Neuronal stem cell (in vitro differentiated cells): ENCODE data around the gene PAN2.
"Not testable (repeated sequence)": the region's sequence is repeated elsewhere in the genome, so short reads cannot be mapped to it uniquely, and the experiment has no call there.

Source experiments
- DNase-seq: peaks from one replicate; pipeline ENCODE4 v3.0.0-alpha.2; 2013; ENCODE audit warnings: low spot score
- H2AFZ ChIP-seq: one replicate; pipeline ENCODE4 v1.6.1; 2013; ENCODE audit warnings: mild to moderate bottlenecking, low read length, inconsistent platforms
- H2AK5ac ChIP-seq: 2 replicates; pipeline ENCODE4 v1.6.1; 2013; ENCODE audit warnings: low read depth, mild to moderate bottlenecking, inconsistent platforms, low read length, moderate library complexity, mixed read lengths
- H2BK120ac ChIP-seq: 2 replicates; pipeline ENCODE4 v1.6.1; 2013; ENCODE audit warnings: low read depth, mild to moderate bottlenecking, inconsistent platforms, low read length, moderate library complexity, mixed read lengths
- H2BK12ac ChIP-seq: one replicate; pipeline ENCODE4 v1.6.1; 2013; ENCODE audit warnings: low read length, inconsistent platforms
- H2BK15ac ChIP-seq: 2 replicates; pipeline ENCODE4 v1.6.1; 2013; ENCODE audit warnings: mild to moderate bottlenecking, low read length, inconsistent platforms, mixed read lengths
- H2BK5ac ChIP-seq: one replicate; pipeline ENCODE4 v1.6.1; 2013; ENCODE audit warnings: inconsistent platforms, mild to moderate bottlenecking, low read length, moderate library complexity
- H3K14ac ChIP-seq: one replicate; pipeline ENCODE4 v1.6.1; 2013; ENCODE audit warnings: low read length, inconsistent platforms
- H3K18ac ChIP-seq: 2 replicates; pipeline ENCODE4 v1.6.1; 2013; ENCODE audit warnings: low read length, inconsistent platforms
- H3K23ac ChIP-seq: 2 replicates; pipeline ENCODE4 v1.6.1; 2013; ENCODE audit warnings: low read depth, mild to moderate bottlenecking, mixed read lengths, low read length, inconsistent platforms; ENCODE audit not compliant: poor library complexity
- H3K27ac ChIP-seq: replicated peaks from 3 replicates; pipeline ENCODE4 v1.5.1; 2013; ENCODE audit warnings: low read length, inconsistent platforms
- H3K27me3 ChIP-seq, 3 experiments: 2 replicates each; pipeline ENCODE4 v1.6.1; 2013; ENCODE audit warnings: low read length in 3 of 3, mild to moderate bottlenecking in 2 of 3, inconsistent platforms in 1 of 3, low read depth in 1 of 3, mixed read lengths in 1 of 3, moderate library complexity in 1 of 3; ENCODE audit not compliant: control insufficient read depth in 3 of 3, insufficient read depth in 3 of 3
- H3K36me3 ChIP-seq, 2 donors: replicated peaks in 1 of 2; 2 replicates each; pipeline ENCODE4 v1.6.1; 2013; ENCODE audit warnings: low read length in 2 of 2; ENCODE audit not compliant: control insufficient read depth in 2 of 2, insufficient read depth in 2 of 2
- H3K4ac ChIP-seq: 2 replicates; pipeline ENCODE4 v1.6.1; 2013; ENCODE audit warnings: inconsistent platforms, mild to moderate bottlenecking, low read length, moderate library complexity
- H3K4me1 ChIP-seq, 2 donors: 1 replicate in 1 of 2; 2 replicates in 1 of 2; pipeline ENCODE4 v1.6.1; 2013; ENCODE audit warnings: low read length in 2 of 2, low read depth in 1 of 2; ENCODE audit not compliant: control insufficient read depth in 2 of 2, insufficient read depth in 1 of 2
- H3K4me2 ChIP-seq: one replicate; pipeline ENCODE4 v1.6.1; 2013; ENCODE audit warnings: mild to moderate bottlenecking, low read length, inconsistent platforms; ENCODE audit not compliant: insufficient read depth, poor library complexity, severe bottlenecking
- H3K4me3 ChIP-seq, 2 donors: 2 replicates each; pipeline ENCODE4 v1.5.1; 2013; ENCODE audit warnings: low read length in 2 of 2, mild to moderate bottlenecking in 2 of 2, inconsistent platforms in 1 of 2, moderate library complexity in 1 of 2
- H3K79me1 ChIP-seq: one replicate; pipeline ENCODE4 v1.6.1; 2013; ENCODE audit warnings: low read depth, mild to moderate bottlenecking, inconsistent platforms, low read length, moderate library complexity
- H3K9ac ChIP-seq: one replicate; pipeline ENCODE4 v1.6.1; 2013; ENCODE audit warnings: mild to moderate bottlenecking, low read depth, low read length, inconsistent platforms; ENCODE audit not compliant: poor library complexity
- H3K9me3 ChIP-seq, 2 donors: replicated peaks in 1 of 2; 2 replicates each; pipeline versions ENCODE3 to v1.6.1; 2013; ENCODE audit warnings: low read length in 2 of 2, mild to moderate bottlenecking in 2 of 2, inconsistent platforms in 1 of 2, low read depth in 1 of 2, mixed read lengths in 1 of 2, moderate library complexity in 1 of 2; ENCODE audit not compliant: control insufficient read depth in 2 of 2, insufficient read depth in 1 of 2
- H4K8ac ChIP-seq: one replicate; pipeline ENCODE4 v1.6.1; 2013; ENCODE audit warnings: low read depth, mild to moderate bottlenecking, inconsistent platforms, low read length, moderate library complexity
- H4K91ac ChIP-seq: one replicate; pipeline ENCODE4 v1.6.1; 2013; ENCODE audit warnings: low read length, low read depth, mild to moderate bottlenecking, inconsistent platforms; ENCODE audit not compliant: poor library complexity
- WGBS, 2 donors: extraction: QIAGEN DNeasy Blood & Tissue Kit; methylation state at CpG; one replicate each; pipeline ENCODE4 v1.1.7; 2013; ENCODE audit warnings: missing lambda C conversion rate in 2 of 2, mixed read lengths in 1 of 2; ENCODE audit not compliant: insufficient read length in 2 of 2, insufficient replicate concordance in 1 of 2; ENCODE audit errors: extremely low coverage in 2 of 2; 5-methylcytosine and 5-hydroxymethylcytosine counted together

The PAN2 gene

GRCh38 chr12:56278905-56279304, 54.9 kb downstream of the PAN2 start:
- Histone ChIP-seq H3K4me1 (no peaks in the 10 kb centered on the region), H3K9me3 (no peaks in the 10 kb centered on the region), H3K79me1 (no peaks in the 10 kb centered on the region), H3K4me3 (no peak overlapping the region), H3K18ac (no peak overlapping the region), H2AFZ (no peak overlapping the region), H2AK5ac (no peak overlapping the region), H2BK12ac (no peak overlapping the region), H2BK5ac (no peak overlapping the region), H3K27ac (no peak overlapping the region), H2BK120ac (no peak overlapping the region), H3K4me2 (no peak overlapping the region), H3K27me3 (no peaks in the 10 kb centered on the region), H4K8ac (no peak overlapping the region), H3K36me3 (peaks cover 39 to 92% of the 10 kb centered on the region in 2 donors), H4K91ac (no peak overlapping the region), H3K9ac (no peak overlapping the region), H3K14ac (no peak overlapping the region), H3K23ac (no peak overlapping the region), H2BK15ac (no peak overlapping the region), H3K4ac (no peak overlapping the region)
- no CpG with 5 or more reads among the region's 3 CpGs for WGBS, 2 donors
- DNase-seq, result no peak

- H3K23ac ChIP-seq, result no peak overlapping the region
- H3K27me3 ChIP-seq, result no peaks in the 10 kb centered on the region
- no CpG with 5 or more reads among the region's 2 CpGs for WGBS, 2 donors
- H3K4me3 ChIP-seq, result no peak overlapping the region
- H3K4ac ChIP-seq, result no peak overlapping the region
- no peak overlapping the region for H2AFZ ChIP-seq
- no peak overlapping the region for H4K91ac ChIP-seq
- H3K18ac ChIP-seq, result no peak overlapping the region
- no peaks in the 10 kb centered on the region for H3K79me1 ChIP-seq
- H3K4me2 ChIP-seq, result no peak overlapping the region
- no peak overlapping the region for H3K9ac ChIP-seq
- no peak overlapping the region for H2AK5ac ChIP-seq
- H2BK5ac ChIP-seq, result no peak overlapping the region
- H3K9me3 ChIP-seq, result no peaks in the 10 kb centered on the region
- H3K36me3 ChIP-seq, result peaks cover 40 to 92% of the 10 kb centered on the region in 2 donors
- H2BK15ac ChIP-seq, result no peak overlapping the region
- H3K27ac ChIP-seq, result no peak overlapping the region
- no peak for DNase-seq
- H4K8ac ChIP-seq, result no peak overlapping the region
- no peak overlapping the region for H2BK120ac ChIP-seq
- no peaks in the 10 kb centered on the region for H3K4me1 ChIP-seq
- no peak overlapping the region for H2BK12ac ChIP-seq
- H3K14ac ChIP-seq, result no peak overlapping the region
These were observed 59.5 kb downstream of the PAN2 start for GRCh38 chr12:56274299-56274698.

DNA sequence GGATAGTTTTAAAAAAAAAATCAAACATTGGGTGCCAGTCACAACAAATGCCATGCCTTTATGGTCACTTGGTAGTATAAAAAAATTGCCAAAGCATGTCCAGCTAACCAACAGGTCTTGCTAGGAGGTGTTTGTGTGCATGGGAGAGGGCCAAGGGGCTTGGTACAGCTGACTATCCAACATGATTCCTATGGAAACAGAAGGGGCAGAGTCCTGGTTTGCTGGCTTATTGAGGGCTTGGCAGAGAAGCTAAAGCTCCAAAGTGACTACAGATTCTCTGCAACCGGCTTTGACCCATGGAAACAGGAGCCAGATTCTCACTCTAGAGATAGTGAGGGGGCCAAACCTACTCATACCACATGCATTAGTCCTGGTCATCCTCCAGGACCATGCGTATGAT, 61.3 kb downstream of the PAN2 start:
- not testable (repeated sequence) for H2BK15ac ChIP-seq, H3K14ac ChIP-seq, H3K9ac ChIP-seq, H3K4me1 ChIP-seq, H2BK12ac ChIP-seq, H3K4me2 ChIP-seq, H3K4ac ChIP-seq, H3K4me3 ChIP-seq, H3K9me3 ChIP-seq, H3K18ac ChIP-seq, H3K27me3 ChIP-seq, H3K79me1 ChIP-seq, H4K91ac ChIP-seq, H2AK5ac ChIP-seq, DNase-seq, H4K8ac ChIP-seq, H3K23ac ChIP-seq, H2AFZ ChIP-seq, H3K27ac ChIP-seq, H2BK120ac ChIP-seq, H2BK5ac ChIP-seq
- peaks cover 40 to 83% of the 10 kb centered on the region in 2 donors for H3K36me3 ChIP-seq
- no CpG with 5 or more reads among the region's 2 CpGs for WGBS, 2 donors

- Histone ChIP-seq H3K36me3 (peaks cover 38 to 75% of the 10 kb centered on the region in 2 donors), H3K9ac (no peak overlapping the region), H2AFZ (no peak overlapping the region), H3K4me3 (no peak overlapping the region), H3K27ac (no peak overlapping the region), H2BK5ac (no peak overlapping the region), H2BK15ac (no peak overlapping the region), H3K23ac (no peak overlapping the region), H3K4me1 (peaks cover 8% of the 10 kb centered on the region in 2 donors), H4K8ac (no peak overlapping the region), H3K9me3 (no peaks in the 10 kb centered on the region), H3K4me2 (no peak overlapping the region), H3K14ac (no peak overlapping the region), H3K27me3 (no peaks in the 10 kb centered on the region), H2AK5ac (no peak overlapping the region), H2BK12ac (no peak overlapping the region), H3K79me1 (peaks cover 2% of the 10 kb centered on the region), H2BK120ac (no peak overlapping the region), H4K91ac (no peak overlapping the region), H3K4ac (no peak overlapping the region), H3K18ac (no peak overlapping the region)
- no peak for DNase-seq
- no CpG with 5 or more reads among the region's 1 CpG for WGBS, 2 donors
These were observed 62.8 kb downstream of the PAN2 start for GRCh38 chr12:56271031-56271430.
